Keratinocyte (primary cell): ENCODE data around the gene RAVER1.

ENCODE experiments used
- CTCF ChIP-seq, 3 experiments: IDR thresholded peaks in 1 of 3; conservative IDR thresholded peaks in 1 of 3; optimal IDR thresholded peaks in 1 of 3; 2 replicates in 2 of 3; 3 replicates in 1 of 3; pipeline versions ENCODE3 to v1.5.1; 2011; ENCODE audit warnings: low read length in 3 of 3, mild to moderate bottlenecking in 3 of 3, moderate library complexity in 2 of 3, control low read depth in 1 of 3, inconsistent platforms in 1 of 3; ENCODE audit not compliant: insufficient read depth in 2 of 3; ENCODE audit errors: extremely low read depth in 1 of 3
- EZH2 ChIP-seq: IDR thresholded peaks from one replicate; pipeline ENCODE4 v1.6.1; 2012; ENCODE audit warnings: inconsistent platforms, mild to moderate bottlenecking, low read length, moderate library complexity

DNA sequence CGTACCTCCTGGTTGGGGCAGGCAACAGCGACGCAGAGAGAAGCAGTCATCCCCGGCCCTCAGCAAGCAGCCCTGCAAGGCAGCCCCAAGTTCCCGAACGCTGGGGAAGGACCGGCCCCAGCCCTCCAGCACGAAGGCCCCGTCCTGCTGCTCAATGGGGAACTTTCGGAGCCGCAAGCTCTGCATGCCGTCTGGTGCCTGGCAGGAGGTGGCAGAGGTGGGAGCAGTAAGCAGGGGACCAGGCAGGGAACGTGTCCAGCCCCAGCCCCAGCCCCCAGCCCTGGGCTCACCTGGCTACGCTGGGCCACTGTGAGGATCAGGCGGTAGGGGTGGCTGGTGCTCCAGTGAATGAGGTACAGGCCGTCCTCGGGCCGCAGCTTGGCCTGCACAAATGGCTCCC, 28.9 kb upstream of the RAVER1 start:
- no peak for TF ChIP-seq EZH2
- TF ChIP-seq CTCF (optimal IDR thresholded peaks at IDR 0.05 in 1 of 3, IDR thresholded peaks at IDR 0.05 in 1 of 3, conservative IDR thresholded peaks at IDR 0.05 in 1 of 3; ENCODE audit: extremely low read depth in 1 of 3, insufficient read depth in 2 of 3, low read length in 3 of 3), result no peak
